WTC11 (cell line): ENCODE measurements around the gene NINL. TPM values are rescaled to one million over a fixed set of nuclear protein-coding genes. Genes with fewer than 3 reads are reported as not detected.

Experiments
- ATAC-seq: fragments of 200-7000 bp; cut with Tn5 transposase; 2 replicates; pipeline ENCODE4 v1.10.0; 2021; ENCODE audit warnings: mild to moderate bottlenecking, moderate library complexity
- CTCF ChIA-PET: fragments of 300-600 bp; sonication (Branson Sonifier 250); formaldehyde crosslinking; loops from one replicate; lab custom pipeline; 2021; ENCODE audit warnings: antibody characterized with exemption; lab: Charles Lee
- POLR2A ChIA-PET: fragments of 350-600 bp; sonication (Branson Sonifier 250); formaldehyde crosslinking; loops from one replicate; lab custom pipeline; 2021; ENCODE audit warnings: antibody characterized with exemption; lab: Charles Lee
- DNase-seq: peaks from one replicate; pipeline ENCODE4 v3.0.0; 2021; ENCODE audit warnings: low spot score
- H3K27ac Mint-ChIP-seq: 2 replicates; pipeline ENCODE4 v1.8.0; 2021; ENCODE audit warnings: mixed read lengths
- H3K27me3 Mint-ChIP-seq: 2 replicates; pipeline ENCODE4 v1.8.0; 2021; ENCODE audit warnings: low read depth, mild to moderate bottlenecking, moderate library complexity, mixed read lengths
- H3K36me3 Mint-ChIP-seq: 2 replicates; pipeline ENCODE4 v1.8.0; 2021; ENCODE audit warnings: mixed read lengths
- H3K4me1 Mint-ChIP-seq: 2 replicates; pipeline ENCODE4 v1.8.0; 2022; ENCODE audit warnings: mixed read lengths
- H3K4me3 Mint-ChIP-seq: 2 replicates; pipeline ENCODE4 v1.8.0; 2021; ENCODE audit warnings: mild to moderate bottlenecking, moderate library complexity, mixed read lengths
- H3K9me3 Mint-ChIP-seq: 2 replicates; pipeline ENCODE4 v1.8.0; 2021; ENCODE audit warnings: mixed read lengths
- ARID4B ChIP-seq: sonication (generic); formaldehyde crosslinking; IDR thresholded peaks from 2 replicates; pipeline ENCODE4 v1.8.0; 2023; ENCODE audit warnings: missing genetic modification reagents, mild to moderate bottlenecking, borderline replicate concordance
- HMGXB4 ChIP-seq: sonication (generic); formaldehyde crosslinking; IDR thresholded peaks from 2 replicates; pipeline ENCODE4 v1.8.1; 2023; ENCODE audit warnings: mild to moderate bottlenecking, moderate library complexity, missing genetic modification reagents
- IRF1 ChIP-seq: sonication (generic); formaldehyde crosslinking; IDR thresholded peaks from 2 replicates; pipeline ENCODE4 v1.8.0; 2023; ENCODE audit warnings: missing genetic modification reagents
- IRF2 ChIP-seq: sonication (generic); formaldehyde crosslinking; IDR thresholded peaks from 2 replicates; pipeline ENCODE4 v1.8.0; 2022; ENCODE audit warnings: low read depth, missing genetic modification reagents, borderline replicate concordance
- MAX ChIP-seq: sonication (generic); formaldehyde crosslinking; IDR thresholded peaks from 2 replicates; pipeline ENCODE4 v1.8.0; 2022; ENCODE audit warnings: mild to moderate bottlenecking, missing genetic modification reagents
- MXD4 ChIP-seq: fragments of 250-450 bp; sonication (Bioruptor Pico); IDR thresholded peaks from 2 replicates; pipeline ENCODE4 v1.8.0; 2021; ENCODE audit warnings: mild to moderate bottlenecking, moderate library complexity, borderline replicate concordance
- MYBL2 ChIP-seq: sonication (generic); formaldehyde crosslinking; IDR thresholded peaks from 2 replicates; pipeline ENCODE4 v1.8.1; 2023; ENCODE audit warnings: mild to moderate bottlenecking, moderate library complexity, missing genetic modification reagents
- NFATC4 ChIP-seq: fragments of 250-450 bp; sonication (Bioruptor Pico); IDR thresholded peaks from 2 replicates; pipeline ENCODE4 v1.9.0; 2021; ENCODE audit warnings: mild to moderate bottlenecking
- NFE2L1 ChIP-seq: sonication (generic); formaldehyde crosslinking; IDR thresholded peaks from 2 replicates; pipeline ENCODE4 v1.8.1; 2023; ENCODE audit warnings: missing genetic modification reagents
- OVOL2 ChIP-seq: fragments of 250-450 bp; sonication (Bioruptor Pico); IDR thresholded peaks from 2 replicates; pipeline ENCODE4 v1.9.0; 2021; ENCODE audit warnings: mild to moderate bottlenecking, borderline replicate concordance
- PREB ChIP-seq: sonication (generic); formaldehyde crosslinking; IDR thresholded peaks from 2 replicates; pipeline ENCODE4 v1.8.1; 2022; ENCODE audit warnings: mild to moderate bottlenecking, missing genetic modification reagents, moderate library complexity, borderline replicate concordance
- PRRX2 ChIP-seq: fragments of 250-450 bp; sonication (Bioruptor Pico); IDR thresholded peaks from 2 replicates; pipeline ENCODE4 v1.8.0; 2021; ENCODE audit warnings: mild to moderate bottlenecking
- RORB ChIP-seq: fragments of 250-450 bp; sonication (Bioruptor Pico); IDR thresholded peaks from 2 replicates; pipeline ENCODE4 v1.9.0; 2021; ENCODE audit warnings: mild to moderate bottlenecking
- SMAD4 ChIP-seq: sonication (generic); formaldehyde crosslinking; IDR thresholded peaks from 2 replicates; pipeline ENCODE4 v1.8.0; 2022; ENCODE audit warnings: mild to moderate bottlenecking, missing genetic modification reagents
- USF2 ChIP-seq: sonication (generic); formaldehyde crosslinking; IDR thresholded peaks from 2 replicates; pipeline ENCODE4 v1.8.1; 2023; ENCODE audit warnings: mild to moderate bottlenecking, missing genetic modification reagents, moderate library complexity
- ZNF512 ChIP-seq: sonication (generic); formaldehyde crosslinking; IDR thresholded peaks from 2 replicates; pipeline ENCODE4 v1.8.1; 2022; ENCODE audit warnings: missing genetic modification reagents, borderline replicate concordance
- ZNF532 ChIP-seq: fragments of 250-450 bp; sonication (Bioruptor Pico); IDR thresholded peaks from 2 replicates; pipeline ENCODE4 v1.9.0; 2021; ENCODE audit warnings: mild to moderate bottlenecking, borderline replicate concordance
- total RNA-seq: library from RNA; stranded (reverse); gene quantifications from 3 replicates; pipeline ENCODE4 v1.2.3, GENCODE V29; 2021

The NINL gene
- total RNA-seq, 1 experiment from 2014 or later: 36.0 TPM

- no peak for TF ChIP-seq ZNF532
- no peak for TF ChIP-seq OVOL2
- no peak; the same call in 1 of the 2 replicates for TF ChIP-seq MAX (CRISPR knock-in tag)
- no peak for TF ChIP-seq SMAD4 (CRISPR knock-in tag)
- TF ChIP-seq HMGXB4 (CRISPR knock-in tag): no peak
- TF ChIP-seq NFE2L1: 0 out of 2 replicates have a peak, but pooled peaks have one; percentile 38
- no peak for TF ChIP-seq IRF1 (CRISPR knock-in tag)
- TF ChIP-seq PREB (CRISPR knock-in tag): no peak
- TF ChIP-seq, all 79 proteins: peak for 12
Measured at GRCh38 chr20:25623225-25623735, 37.9 kb upstream of the NINL start (continued).

GRCh38 chr20:25622450-25623224 lies 37.3 kb upstream of the NINL start:
- Mint-ChIP-seq H3K4me1 (peaks cover 34% of the 10 kb centered on the region), H3K36me3 (peaks cover 3% of the 10 kb centered on the region), H3K27ac (no peak overlapping the region), H3K27me3 (peaks cover 43% of the 10 kb centered on the region), H3K9me3 (peaks cover 6% of the 10 kb centered on the region; the same call in 1 of the 2 replicates), H3K4me3 (peak overlapping the region; percentile 77)
- ChIA-PET CTCF (interaction anchor here (1.3 kb wide), 1 partner anchor 82 kb away, joined by 4 read pairs; no protein-coding TSS in a partner anchor), POLR2A (no interaction called here)
- no peak; the same call in 1 of the 2 replicates for ATAC-seq
- no peak for DNase-seq
- TF ChIP-seq IRF2 (CRISPR knock-in tag) (no peak), ARID4B (CRISPR knock-in tag) (no peak), HMGXB4 (CRISPR knock-in tag) (no peak), PRRX2 (CRISPR knock-in tag) (no peak), RORB (CRISPR knock-in tag) (no peak), MYBL2 (CRISPR knock-in tag) (no peak), USF2 (CRISPR knock-in tag) (no peak), MXD4 (no peak), NFATC4 (no peak), ZNF512 (CRISPR knock-in tag) (no peak)
